Epithelial cell of proximal tubule (primary cell): ENCODE measurements around the gene SCN9A. TPM values are rescaled to one million over a fixed set of nuclear protein-coding genes. Genes with fewer than 3 reads are reported as not detected.

ENCODE experiments used
- DNase-seq: peaks from one replicate; pipeline ENCODE4 v3.0.0-alpha.2; 2011; ENCODE audit warnings: low read depth
- H3K4me3 ChIP-seq: 2 replicates; pipeline ENCODE4 v1.5.1; 2011; ENCODE audit warnings: low read depth, mild to moderate bottlenecking, low read length
- CTCF ChIP-seq: conservative IDR thresholded peaks from 2 replicates; pipeline ENCODE4 v1.5.1; 2012; ENCODE audit warnings: low read depth, mild to moderate bottlenecking, low read length
- total RNA-seq: library from RNA; depleted of rRNA; stranded (reverse); fragments of >200 nt; gene quantifications from 2 replicates; pipeline ENCODE4 v1.2.3, GENCODE V29; 2015

SCN9A gene
- total RNA-seq, 1 donor from 2014 or later = 2.1 TPM

GRCh38 chr2:166152064-166152463, 223.7 kb downstream of the SCN9A start:
- DNase-seq = no peak
- TF ChIP-seq CTCF = no peak
- no peak overlapping the region for H3K4me3 ChIP-seq

GRCh38 chr2:166148500-166149400, 227.0 kb downstream of the SCN9A start:
- no peak for TF ChIP-seq CTCF
- DNase-seq = no peak
- H3K4me3 ChIP-seq = no peak overlapping the region

GRCh38 chr2:166147883-166148282, 227.9 kb downstream of the SCN9A start:
- no peak for DNase-seq
- no peak for TF ChIP-seq CTCF
- H3K4me3 ChIP-seq = no peak overlapping the region

Other genes with a start within 250 kb of the SCN9A start
- not detected in 2 replicates for gene SCN1A, start 247.9 kb downstream of the SCN9A start, total RNA-seq
- 0.36 and 1.3 TPM in 2 replicates for gene SCN7A, start 118.3 kb upstream of the SCN9A start, total RNA-seq